ENCODE results near the gene SNED1. TPM values are rescaled to one million over a fixed set of nuclear protein-coding genes. Genes with fewer than 3 reads are reported as not detected.

Gene SNED1
- total RNA-seq, 1 donor from 2014 or later: 19.4 TPM

DNA sequence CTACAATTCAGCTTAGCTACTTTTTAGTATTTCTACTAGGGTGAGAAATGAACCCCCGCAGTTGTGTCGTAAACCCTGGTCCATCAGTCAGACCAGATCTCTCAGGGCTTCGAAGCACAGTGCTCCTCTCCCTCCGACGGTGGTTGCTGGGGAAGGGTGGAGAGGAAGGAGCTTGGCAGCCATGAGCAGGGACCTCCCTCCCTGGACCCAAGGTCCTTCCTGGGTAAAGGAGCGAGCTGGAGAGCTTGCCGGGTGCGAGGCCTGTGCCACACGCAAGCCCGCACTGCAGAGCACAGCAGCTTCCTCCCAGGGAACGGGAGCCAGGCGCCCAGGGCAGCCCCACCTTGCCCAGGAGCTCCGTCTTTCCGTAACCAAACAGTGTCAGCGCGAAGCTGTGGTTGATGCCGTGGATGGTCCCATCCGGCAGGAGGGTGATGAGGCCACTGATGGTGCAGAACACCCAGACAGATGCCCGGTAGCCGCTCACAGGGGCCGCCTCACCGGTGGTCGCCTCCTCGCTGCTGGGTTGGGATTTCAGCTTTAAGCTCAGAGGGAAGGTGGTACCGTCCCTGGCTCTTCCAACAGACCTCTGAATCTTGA lies 138.3 kb downstream of the SNED1 start:
- Mint-ChIP-seq H3K4me3 (ENCODE audit: unreplicated experiment) (no peak overlapping the region), H3K36me3 (ENCODE audit: unreplicated experiment) (no peaks in the 10 kb centered on the region), H3K27ac (ENCODE audit: unreplicated experiment) (no peak overlapping the region), H3K4me1 (ENCODE audit: unreplicated experiment) (no peaks in the 10 kb centered on the region), H3K27me3 (ENCODE audit: unreplicated experiment) (no peaks in the 10 kb centered on the region), H3K9me3 (ENCODE audit: unreplicated experiment) (no peaks in the 10 kb centered on the region)
- TF ChIP-seq, protein P1, sequence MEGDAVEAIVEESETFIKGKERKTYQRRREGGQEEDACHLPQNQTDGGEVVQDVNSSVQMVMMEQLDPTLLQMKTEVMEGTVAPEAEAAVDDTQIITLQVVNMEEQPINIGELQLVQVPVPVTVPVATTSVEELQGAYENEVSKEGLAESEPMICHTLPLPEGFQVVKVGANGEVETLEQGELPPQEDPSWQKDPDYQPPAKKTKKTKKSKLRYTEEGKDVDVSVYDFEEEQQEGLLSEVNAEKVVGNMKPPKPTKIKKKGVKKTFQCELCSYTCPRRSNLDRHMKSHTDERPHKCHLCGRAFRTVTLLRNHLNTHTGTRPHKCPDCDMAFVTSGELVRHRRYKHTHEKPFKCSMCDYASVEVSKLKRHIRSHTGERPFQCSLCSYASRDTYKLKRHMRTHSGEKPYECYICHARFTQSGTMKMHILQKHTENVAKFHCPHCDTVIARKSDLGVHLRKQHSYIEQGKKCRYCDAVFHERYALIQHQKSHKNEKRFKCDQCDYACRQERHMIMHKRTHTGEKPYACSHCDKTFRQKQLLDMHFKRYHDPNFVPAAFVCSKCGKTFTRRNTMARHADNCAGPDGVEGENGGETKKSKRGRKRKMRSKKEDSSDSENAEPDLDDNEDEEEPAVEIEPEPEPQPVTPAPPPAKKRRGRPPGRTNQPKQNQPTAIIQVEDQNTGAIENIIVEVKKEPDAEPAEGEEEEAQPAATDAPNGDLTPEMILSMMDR (IDR thresholded peaks at IDR 0.05): no peak
- DNase-seq (ENCODE audit: extremely low spot score, unreplicated experiment): no peak

DNA sequence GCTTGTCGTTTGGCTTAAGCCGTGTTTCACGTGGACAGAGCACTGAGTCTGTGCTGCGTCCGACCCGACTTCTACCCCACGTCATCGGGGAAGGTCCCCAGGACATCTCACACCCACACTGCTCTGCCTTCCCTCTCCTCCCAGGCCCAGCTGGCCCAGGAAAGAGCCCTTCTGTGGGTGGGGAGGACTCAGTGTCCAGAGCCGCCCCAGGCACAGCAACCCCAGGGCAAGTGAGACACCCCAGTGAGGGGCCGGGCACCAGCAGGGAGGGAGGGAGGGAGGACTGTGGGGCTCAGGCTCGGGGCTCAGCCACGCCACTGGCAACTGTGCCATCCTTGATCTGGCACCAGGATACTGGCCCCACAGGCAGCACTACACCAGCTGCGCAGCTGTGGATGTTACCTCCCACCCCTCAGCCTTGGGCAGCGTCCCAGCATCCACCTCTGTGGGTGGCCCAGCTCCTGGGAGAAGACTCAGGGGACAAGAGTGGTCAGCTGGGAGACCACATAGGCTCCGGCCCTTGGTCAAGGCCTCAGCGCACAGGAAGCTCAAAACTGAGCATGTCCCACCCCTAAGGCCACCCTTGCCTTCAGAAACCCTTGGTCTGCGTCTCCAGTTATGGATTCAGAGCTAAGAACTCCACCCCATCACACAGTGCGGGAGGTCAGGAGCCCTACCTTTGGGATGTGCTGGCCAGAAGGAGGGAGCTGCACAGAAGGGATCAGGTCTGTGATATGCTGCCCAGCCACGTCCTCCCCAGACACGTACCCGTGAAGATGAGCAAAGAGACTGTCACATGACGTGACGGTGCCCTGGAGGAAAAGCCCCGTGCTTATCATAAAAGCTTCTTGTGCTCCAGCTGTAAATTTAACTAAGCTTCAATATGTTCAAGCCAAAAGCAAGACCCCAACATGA lies 139.1 kb downstream of the SNED1 start:
- Mint-ChIP-seq H3K27me3 (ENCODE audit: unreplicated experiment) (no peaks in the 10 kb centered on the region), H3K4me1 (ENCODE audit: unreplicated experiment) (no peaks in the 10 kb centered on the region), H3K4me3 (ENCODE audit: unreplicated experiment) (no peak overlapping the region), H3K36me3 (ENCODE audit: unreplicated experiment) (no peaks in the 10 kb centered on the region), H3K27ac (ENCODE audit: unreplicated experiment) (no peak overlapping the region), H3K9me3 (ENCODE audit: unreplicated experiment) (no peaks in the 10 kb centered on the region)
- TF ChIP-seq, protein P1 (IDR thresholded peaks at IDR 0.05): no peak
- no peak for DNase-seq (ENCODE audit: extremely low spot score, unreplicated experiment)

DNA sequence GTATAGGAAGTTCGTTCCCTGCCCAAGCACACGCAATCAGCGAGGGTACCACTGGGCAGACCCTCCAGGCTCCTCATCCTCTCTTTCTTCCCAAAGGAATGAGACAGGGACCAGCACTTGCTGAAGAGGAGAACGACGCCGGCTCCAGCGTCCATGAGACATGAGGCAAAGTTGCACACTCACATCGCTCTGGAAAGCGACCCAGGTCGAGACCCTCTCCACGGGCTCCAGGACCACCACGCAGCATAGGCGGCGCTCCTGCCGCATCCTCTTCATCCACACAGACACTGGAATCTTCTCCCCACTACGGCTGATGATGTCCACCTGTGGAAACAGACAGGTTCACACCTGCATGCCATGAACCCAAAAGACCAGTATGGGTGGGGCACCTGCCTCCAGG lies 140.1 kb downstream of the SNED1 start:
- TF ChIP-seq, protein P1 (IDR thresholded peaks at IDR 0.05): no peak

DNA sequence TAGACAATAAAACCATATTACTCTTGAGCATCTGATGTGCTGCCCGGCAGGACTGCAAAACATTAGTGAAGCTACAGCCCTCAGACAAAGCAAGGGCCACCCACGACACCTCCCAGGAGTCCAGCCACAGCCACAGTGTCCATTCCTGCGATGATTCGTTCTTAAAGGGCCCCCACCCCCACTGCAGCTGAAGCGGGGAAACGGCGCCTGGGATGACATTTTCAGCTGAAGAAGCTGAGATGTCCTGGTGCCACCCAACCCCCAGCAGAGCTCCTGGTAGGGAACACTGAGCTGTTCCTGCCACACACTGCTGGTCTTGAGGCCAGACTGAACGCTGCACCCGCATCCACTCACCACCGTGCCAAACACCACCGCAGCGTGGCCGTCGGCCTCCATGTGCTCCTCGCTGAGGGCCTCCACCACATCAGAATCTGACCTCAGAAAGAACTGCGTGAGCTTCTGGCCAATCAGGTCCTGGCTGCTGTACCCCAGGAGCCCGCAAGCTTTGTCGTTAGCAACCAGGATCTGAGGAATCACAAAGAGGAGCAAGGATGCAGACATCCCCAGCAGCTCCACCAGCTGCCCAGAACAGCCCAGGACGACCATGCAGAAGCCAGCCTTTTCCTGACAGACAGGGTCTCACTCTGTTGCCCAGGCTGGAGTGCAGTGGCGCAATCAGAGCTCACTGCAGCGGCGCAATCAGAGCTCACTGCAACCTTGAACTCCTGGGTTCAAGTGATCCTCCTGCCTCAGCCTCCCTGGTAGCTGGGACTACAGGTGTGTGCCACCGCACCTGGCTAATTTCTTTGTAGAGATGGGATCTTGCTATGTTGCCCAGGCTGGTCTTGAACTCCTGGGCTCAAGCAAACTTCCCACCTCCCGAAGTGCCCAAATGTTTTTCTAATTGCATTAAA lies 141.4 kb downstream of the SNED1 start:
- Mint-ChIP-seq H3K27ac (ENCODE audit: unreplicated experiment) (no peak overlapping the region), H3K36me3 (ENCODE audit: unreplicated experiment) (peaks cover 2% of the 10 kb centered on the region), H3K9me3 (ENCODE audit: unreplicated experiment) (no peaks in the 10 kb centered on the region), H3K4me1 (ENCODE audit: unreplicated experiment) (no peaks in the 10 kb centered on the region), H3K27me3 (ENCODE audit: unreplicated experiment) (no peaks in the 10 kb centered on the region), H3K4me3 (ENCODE audit: unreplicated experiment) (no peak overlapping the region)
- DNase-seq (ENCODE audit: extremely low spot score, unreplicated experiment): no peak
- TF ChIP-seq, protein P1 (IDR thresholded peaks at IDR 0.05): no peak

More for the DNA sequence above, 140.1 kb downstream of the SNED1 start:
- Mint-ChIP-seq H3K4me3 (ENCODE audit: unreplicated experiment) (no peak overlapping the region), H3K36me3 (ENCODE audit: unreplicated experiment) (peaks cover 2% of the 10 kb centered on the region), H3K27ac (ENCODE audit: unreplicated experiment) (no peak overlapping the region), H3K27me3 (ENCODE audit: unreplicated experiment) (no peaks in the 10 kb centered on the region), H3K9me3 (ENCODE audit: unreplicated experiment) (no peaks in the 10 kb centered on the region), H3K4me1 (ENCODE audit: unreplicated experiment) (no peaks in the 10 kb centered on the region)
- DNase-seq (ENCODE audit: extremely low spot score, unreplicated experiment): no peak

All from osteocyte (in vitro differentiated cells).